DND-41 (cell line): ENCODE data around the gene SPEG.

ENCODE experiments used
- ATAC-seq: fragments of 200-7000 bp; cut with Tn5 transposase; 3 replicates; pipeline ENCODE4 v1.9.1; 2021; ENCODE audit warnings: low read depth; ENCODE audit not compliant: insufficient read depth
- DNase-seq: peaks from one replicate; pipeline ENCODE4 v3.0.0-alpha.2; 2020
- H2AFZ ChIP-seq: 2 replicates; pipeline ENCODE4 v1.6.0; 2012; ENCODE audit warnings: low read depth, low read length
- H3K27ac ChIP-seq: 2 replicates; pipeline ENCODE4 v1.5.1; 2012; ENCODE audit warnings: low read length, inconsistent platforms
- H3K27me3 ChIP-seq: fragments of 200-600 bp; sonication (generic); 2 replicates; pipeline ENCODE4 v1.6.0; 2012; ENCODE audit warnings: low read length, mild to moderate bottlenecking, inconsistent platforms; ENCODE audit not compliant: insufficient read depth, poor library complexity
- H3K36me3 ChIP-seq: 2 replicates; pipeline ENCODE4 v1.5.1; 2012; ENCODE audit warnings: low read length, inconsistent platforms; ENCODE audit not compliant: insufficient read depth
- H3K4me1 ChIP-seq: 2 replicates; pipeline ENCODE4 v1.5.1; 2012; ENCODE audit warnings: mild to moderate bottlenecking, low read length; ENCODE audit not compliant: insufficient read depth
- H3K4me2 ChIP-seq: 2 replicates; pipeline ENCODE4 v1.6.0; 2012; ENCODE audit warnings: mild to moderate bottlenecking, moderate library complexity, low read length, inconsistent platforms; ENCODE audit not compliant: insufficient read depth
- H3K4me3 ChIP-seq, 2 experiments: fragments of 200-600 bp in 1 of 2; shearing (Covaris generic) in 1 of 2; 2 replicates each; pipeline ENCODE4 v1.5.1; 2012 to 2016; ENCODE audit warnings: inconsistent platforms in 2 of 2, low read length in 2 of 2, mild to moderate bottlenecking in 2 of 2, low read depth in 1 of 2, moderate library complexity in 1 of 2
- H3K79me2 ChIP-seq: 2 replicates; pipeline ENCODE4 v1.6.0; 2012; ENCODE audit warnings: low read length, inconsistent platforms; ENCODE audit not compliant: insufficient read depth
- H3K9ac ChIP-seq: 2 replicates; pipeline ENCODE4 v1.6.0; 2012; ENCODE audit warnings: low read depth, mild to moderate bottlenecking, inconsistent platforms, low read length, moderate library complexity
- H3K9me3 ChIP-seq: 2 replicates; pipeline ENCODE4 v1.5.1; 2012; ENCODE audit warnings: low read length, moderate library complexity, mild to moderate bottlenecking, inconsistent platforms; ENCODE audit not compliant: insufficient read depth, severe bottlenecking
- H4K20me1 ChIP-seq: 2 replicates; pipeline ENCODE4 v1.6.0; 2012; ENCODE audit warnings: low read length; ENCODE audit not compliant: insufficient read depth
- EZH2 ChIP-seq: IDR thresholded peaks from 3 replicates; pipeline ENCODE4 v1.6.1; 2012; ENCODE audit warnings: borderline replicate concordance, low read depth, mild to moderate bottlenecking, moderate library complexity, low read length, inconsistent platforms; ENCODE audit not compliant: severe bottlenecking
- TF ChIP-seq, protein P1 (sequence below): IDR thresholded peaks from 2 replicates; pipeline ENCODE4 v1.5.1; 2012; ENCODE audit warnings: borderline replicate concordance, low read length, moderate library complexity, mild to moderate bottlenecking; ENCODE audit not compliant: poor library complexity, severe bottlenecking; ENCODE audit errors: extremely low read depth

The SPEG gene

DNA sequence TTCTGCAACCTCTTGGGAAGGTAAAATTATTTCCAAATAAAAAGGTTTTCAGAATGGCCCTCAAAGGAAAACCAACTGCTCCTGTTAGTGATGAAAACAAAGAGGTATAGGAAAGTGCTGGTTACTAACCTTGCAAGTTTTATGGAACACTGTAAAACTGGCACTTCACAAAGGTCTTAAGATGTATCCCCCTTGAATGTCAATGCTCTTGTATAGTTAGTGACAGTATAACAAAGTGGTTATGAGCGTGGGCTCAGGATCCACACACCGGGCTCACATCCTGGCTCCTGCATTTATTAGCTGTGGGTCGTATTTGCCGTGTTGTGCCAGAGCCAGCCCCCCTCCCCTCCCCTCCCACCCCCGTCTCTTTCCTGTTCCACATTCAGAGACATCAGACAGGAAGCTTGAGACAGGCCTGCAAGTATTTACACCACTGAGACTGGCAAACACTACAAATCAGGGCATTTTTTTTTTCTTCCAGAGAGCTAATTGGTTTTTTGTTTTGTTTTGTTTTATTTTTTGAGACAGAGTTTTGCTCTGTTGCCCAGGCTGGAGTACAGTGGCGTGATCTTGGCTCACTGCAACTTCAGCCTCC, 37.7 kb upstream of the SPEG start:
- H3K27me3 ChIP-seq, result no peaks in the 10 kb centered on the region
- H2AFZ ChIP-seq, result peak overlapping the region; percentile 33
- H3K4me1 ChIP-seq, result peaks cover 13% of the 10 kb centered on the region
- H3K27ac ChIP-seq, result peak overlapping the region; percentile 54; the same call in 1 of the 2 replicates
- H3K9me3 ChIP-seq, result no peaks in the 10 kb centered on the region
- DNase-seq, result peak; percentile 39
- 0 out of 2 replicates have a peak overlapping the region, but pooled peaks have one; percentile 7 for H3K9ac ChIP-seq
- H4K20me1 ChIP-seq, result no peaks in the 10 kb centered on the region
- H3K36me3 ChIP-seq, result no peaks in the 10 kb centered on the region
- ATAC-seq, result peak; percentile 89
- H3K79me2 ChIP-seq, result no peaks in the 10 kb centered on the region
- no peak overlapping the region for H3K4me3 ChIP-seq
- peak overlapping the region; percentile 25; the same call in 1 of the 2 replicates for H3K4me2 ChIP-seq
- TF ChIP-seq, protein P1, sequence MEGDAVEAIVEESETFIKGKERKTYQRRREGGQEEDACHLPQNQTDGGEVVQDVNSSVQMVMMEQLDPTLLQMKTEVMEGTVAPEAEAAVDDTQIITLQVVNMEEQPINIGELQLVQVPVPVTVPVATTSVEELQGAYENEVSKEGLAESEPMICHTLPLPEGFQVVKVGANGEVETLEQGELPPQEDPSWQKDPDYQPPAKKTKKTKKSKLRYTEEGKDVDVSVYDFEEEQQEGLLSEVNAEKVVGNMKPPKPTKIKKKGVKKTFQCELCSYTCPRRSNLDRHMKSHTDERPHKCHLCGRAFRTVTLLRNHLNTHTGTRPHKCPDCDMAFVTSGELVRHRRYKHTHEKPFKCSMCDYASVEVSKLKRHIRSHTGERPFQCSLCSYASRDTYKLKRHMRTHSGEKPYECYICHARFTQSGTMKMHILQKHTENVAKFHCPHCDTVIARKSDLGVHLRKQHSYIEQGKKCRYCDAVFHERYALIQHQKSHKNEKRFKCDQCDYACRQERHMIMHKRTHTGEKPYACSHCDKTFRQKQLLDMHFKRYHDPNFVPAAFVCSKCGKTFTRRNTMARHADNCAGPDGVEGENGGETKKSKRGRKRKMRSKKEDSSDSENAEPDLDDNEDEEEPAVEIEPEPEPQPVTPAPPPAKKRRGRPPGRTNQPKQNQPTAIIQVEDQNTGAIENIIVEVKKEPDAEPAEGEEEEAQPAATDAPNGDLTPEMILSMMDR, result no peak
- no peak for TF ChIP-seq EZH2

DNA sequence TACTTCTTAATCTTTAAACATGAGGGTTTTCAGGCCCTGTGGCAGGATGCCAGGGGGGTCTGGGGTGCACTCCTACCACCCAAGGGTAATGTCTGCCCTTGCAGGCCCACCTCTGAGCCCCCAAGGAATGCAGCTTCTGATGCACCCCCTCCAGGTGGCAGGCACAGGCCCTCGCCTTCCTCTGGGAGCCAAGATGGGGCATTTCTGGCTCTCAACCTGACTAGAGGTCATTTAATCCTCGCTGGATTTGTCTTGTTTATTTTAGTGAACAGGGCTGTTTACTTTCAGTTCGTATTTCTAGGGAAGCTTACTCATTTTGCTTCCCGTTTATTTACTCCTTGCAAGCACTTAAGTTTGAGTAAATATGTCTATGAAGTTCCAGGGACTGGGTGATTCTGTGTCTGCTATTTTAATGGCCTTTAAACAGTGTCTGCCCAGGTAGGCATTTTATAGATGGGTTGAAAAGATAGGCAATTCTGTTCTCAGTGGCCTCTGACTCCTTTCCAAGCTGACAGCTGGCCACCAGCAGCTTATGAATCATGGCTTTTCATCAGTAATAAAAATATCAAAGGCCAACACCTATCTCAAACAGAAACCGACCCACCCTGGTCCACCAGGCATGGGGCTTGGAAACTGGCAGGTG, 35.8 kb upstream of the SPEG start:
- no peaks in the 10 kb centered on the region for H3K27me3 ChIP-seq
- H3K9ac ChIP-seq, result no peak overlapping the region
- H3K79me2 ChIP-seq, result no peaks in the 10 kb centered on the region
- ATAC-seq (no peak), DNase-seq (no peak)
- no peak overlapping the region for H3K27ac ChIP-seq
- no peak overlapping the region for H3K4me2 ChIP-seq
- no peak overlapping the region; the same call in 1 of the 2 replicates for H2AFZ ChIP-seq
- no peak for TF ChIP-seq EZH2
- TF ChIP-seq, protein P1, result no peak
- H4K20me1 ChIP-seq, result no peaks in the 10 kb centered on the region
- H3K9me3 ChIP-seq, result no peaks in the 10 kb centered on the region
- no peaks in the 10 kb centered on the region for H3K36me3 ChIP-seq
- no peak overlapping the region for H3K4me3 ChIP-seq
- peaks cover 13% of the 10 kb centered on the region for H3K4me1 ChIP-seq

DNA sequence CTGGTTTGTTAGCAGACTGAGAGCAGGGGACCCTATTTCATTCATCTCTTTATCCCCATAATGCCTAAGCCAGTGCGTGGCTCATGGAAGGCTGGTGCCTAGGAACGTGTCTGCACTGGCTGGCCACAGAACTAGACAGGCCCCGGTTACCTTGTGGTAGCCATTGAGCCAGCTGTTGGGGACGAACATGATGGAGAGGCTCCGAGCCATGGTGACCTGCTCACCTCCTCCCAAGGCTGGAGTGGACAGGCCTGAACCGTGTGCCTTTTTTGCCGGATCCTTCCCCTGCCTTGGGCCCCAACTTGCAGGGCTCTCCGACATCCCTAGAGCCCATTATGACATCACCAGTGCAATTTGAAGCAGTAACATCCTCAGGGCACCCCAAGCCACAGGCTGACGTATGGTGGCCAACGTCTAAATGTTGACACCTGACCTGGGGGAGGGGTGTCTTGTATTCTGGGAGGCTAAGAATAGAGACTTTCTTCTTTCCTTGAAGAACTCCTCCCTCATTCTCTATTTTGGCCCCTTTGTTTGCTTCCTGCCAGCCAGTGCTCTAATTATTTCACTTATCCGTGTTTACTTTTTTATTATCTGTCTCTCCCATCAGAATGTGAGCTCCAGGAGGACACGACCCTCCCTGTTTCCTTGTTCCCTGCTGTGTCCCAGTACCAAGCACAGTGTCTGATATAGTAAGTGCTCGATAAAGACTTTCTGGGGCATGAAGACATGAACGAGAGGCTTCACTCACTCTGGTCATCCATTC, 34.7 kb upstream of the SPEG start:
- DNase-seq (no peak), ATAC-seq (no peak)
- Histone ChIP-seq H3K36me3 (no peaks in the 10 kb centered on the region), H3K9me3 (no peaks in the 10 kb centered on the region), H3K27me3 (no peaks in the 10 kb centered on the region), H3K9ac (no peak overlapping the region), H4K20me1 (no peaks in the 10 kb centered on the region), H3K27ac (no peak overlapping the region), H3K79me2 (no peaks in the 10 kb centered on the region), H2AFZ (no peak overlapping the region), H3K4me3 (no peak overlapping the region), H3K4me2 (no peak overlapping the region), H3K4me1 (peaks cover 13% of the 10 kb centered on the region)
- TF ChIP-seq, protein P1, result no peak
- no peak for TF ChIP-seq EZH2
